Hematopoietic multipotent progenitor cell treated with erythropoietin and hydrocortisone succinate and interleukin-3 and kit ligand, for 17 days (in vitro differentiated cells): ENCODE results near the gene ARHGEF28.

Experiments used
- DNase-seq: peaks from one replicate; pipeline ENCODE4 v3.0.0-alpha.2; 2015; ENCODE audit warnings: low spot score

Gene ARHGEF28

GRCh38 chr5:73938280-73938937 lies 312.4 kb downstream of the ARHGEF28 start:
- DNase-seq = no peak

- DNase-seq = no peak
Measured at GRCh38 chr5:73938938-73939320, 312.9 kb downstream of the ARHGEF28 start.

GRCh38 chr5:73939557-73939956 lies 313.6 kb downstream of the ARHGEF28 start:
- DNase-seq = no peak

GRCh38 chr5:73940026-73940425 lies 314.0 kb downstream of the ARHGEF28 start:
- no peak for DNase-seq

- no peak for DNase-seq
Measured at GRCh38 chr5:73940801-73941200, 314.8 kb downstream of the ARHGEF28 start.

- no peak for DNase-seq
Measured at GRCh38 chr5:73942783-73943182, 316.8 kb downstream of the ARHGEF28 start.

GRCh38 chr5:73943397-73943796 lies 317.4 kb downstream of the ARHGEF28 start:
- DNase-seq = no peak

GRCh38 chr5:73944581-73944980 lies 318.6 kb downstream of the ARHGEF28 start:
- DNase-seq = no peak

GRCh38 chr5:73945505-73945904 lies 319.5 kb downstream of the ARHGEF28 start:
- DNase-seq = no peak

- no peak for DNase-seq
Measured at GRCh38 chr5:73946278-73946677, 320.3 kb downstream of the ARHGEF28 start.

- DNase-seq = no peak
Measured at GRCh38 chr5:73946919-73947602, 321.1 kb downstream of the ARHGEF28 start.

GRCh38 chr5:73947906-73948640 lies 322.1 kb downstream of the ARHGEF28 start:
- no peak for DNase-seq

GRCh38 chr5:73948720-73949119 lies 322.7 kb downstream of the ARHGEF28 start:
- DNase-seq = no peak

GRCh38 chr5:73950441-73950873 lies 324.5 kb downstream of the ARHGEF28 start:
- DNase-seq = no peak

GRCh38 chr5:73950912-73951430 lies 325.0 kb downstream of the ARHGEF28 start:
- no peak for DNase-seq

GRCh38 chr5:73952872-73953271 lies 326.9 kb downstream of the ARHGEF28 start:
- no peak for DNase-seq

GRCh38 chr5:73954381-73954780 lies 328.4 kb downstream of the ARHGEF28 start:
- DNase-seq = no peak

- no peak for DNase-seq
Measured at GRCh38 chr5:73955271-73955846, 329.4 kb downstream of the ARHGEF28 start.

GRCh38 chr5:73957397-73958001 lies 331.5 kb downstream of the ARHGEF28 start:
- DNase-seq = no peak

- DNase-seq = no peak
Measured at GRCh38 chr5:73958037-73958436, 332.0 kb downstream of the ARHGEF28 start.

GRCh38 chr5:73960023-73960422 lies 334.0 kb downstream of the ARHGEF28 start:
- no peak for DNase-seq

- DNase-seq = no peak
Measured at GRCh38 chr5:73960426-73960825, 334.4 kb downstream of the ARHGEF28 start.
